Measurements from ENCODE around the gene NUDT8.

GRCh38 chr11:67654225-67654624 is 24.5 kb upstream of the NUDT8 start:
- no peak for TF ChIP-seq CTCF (IDR thresholded peaks at IDR 0.05)
- TF ChIP-seq EZH2 (IDR thresholded peaks at IDR 0.05; ENCODE audit: borderline replicate concordance, insufficient read depth, low read depth, low read length, poor library complexity, severe bottlenecking): no peak

Measured in B cell (primary cell).